Lung (tissue), 12 donors: ENCODE data around the gene CREG1. TPM values are rescaled to one million over a fixed set of nuclear protein-coding genes. Genes with fewer than 3 reads are reported as not detected.

ENCODE experiments used
- ATAC-seq: fragments of 200-7000 bp; cut with Tn5 transposase; one replicate; pipeline ENCODE4 v1.9.1; 2020; ENCODE audit warnings: moderate number of reproducible peaks; ENCODE audit not compliant: insufficient read depth, low FRiP score
- DNase-seq, 3 donors: peaks; one replicate each; pipeline ENCODE4 v3.0.0-alpha.2; 2013 to 2017
- H3K27ac ChIP-seq, 2 donors: one replicate each; pipeline ENCODE4 v1.5.1; 2013; ENCODE audit warnings: mild to moderate bottlenecking in 2 of 2, moderate library complexity in 2 of 2, control low read depth in 1 of 2, inconsistent platforms in 1 of 2, low read depth in 1 of 2, low read length in 1 of 2
- H3K27me3 ChIP-seq, 3 donors: one replicate each; pipeline ENCODE4 v1.5.1; 2013; ENCODE audit warnings: low read length in 2 of 3; ENCODE audit not compliant: control insufficient read depth in 3 of 3, insufficient read depth in 3 of 3
- H3K36me3 ChIP-seq, 4 donors: one replicate each; pipeline ENCODE4 v1.5.1; 2013; ENCODE audit warnings: low read length in 4 of 4, mild to moderate bottlenecking in 1 of 4, moderate library complexity in 1 of 4; ENCODE audit not compliant: control insufficient read depth in 4 of 4, insufficient read depth in 4 of 4
- H3K4me1 ChIP-seq, 5 donors: one replicate each; pipeline ENCODE4 v1.5.1; 2013; ENCODE audit warnings: low read length in 5 of 5, mild to moderate bottlenecking in 2 of 5, moderate library complexity in 1 of 5; ENCODE audit not compliant: control insufficient read depth in 5 of 5, insufficient read depth in 5 of 5
- H3K4me3 ChIP-seq: one replicate; pipeline ENCODE4 v1.5.1; 2013; ENCODE audit warnings: mild to moderate bottlenecking, control low read depth, moderate library complexity
- H3K9ac ChIP-seq, 2 donors: one replicate each; pipeline ENCODE4 v1.5.1; 2013; ENCODE audit warnings: low read length in 2 of 2, control low read depth in 1 of 2; ENCODE audit not compliant: insufficient read depth in 1 of 2
- H3K9me3 ChIP-seq, 4 donors: one replicate each; pipeline ENCODE4 v1.5.1; 2013; ENCODE audit warnings: low read length in 3 of 4, mild to moderate bottlenecking in 1 of 4, moderate library complexity in 1 of 4; ENCODE audit not compliant: control insufficient read depth in 4 of 4, insufficient read depth in 3 of 4
- CTCF ChIP-seq: IDR thresholded peaks from 2 replicates; pipeline ENCODE4 v1.5.1; 2012; ENCODE audit warnings: mild to moderate bottlenecking; ENCODE audit errors: control extremely low read depth, extremely low read depth
- WGBS, 2 donors: extraction: QIAGEN DNeasy Blood & Tissue Kit; methylation state at CpG; one replicate each; pipeline ENCODE4 v1.1.7; 2013; 5-methylcytosine and 5-hydroxymethylcytosine counted together
- polyA plus RNA-seq, 2 donors: library from polyadenylated mRNA; stranded (reverse); fragments of 200-250 nt; gene quantifications; one replicate each; pipeline ENCODE4 v1.2.1, GENCODE V29; 2013
- total RNA-seq, 2 donors: library from RNA; depleted of rRNA in 1 of 2; stranded (reverse); fragments of >200 nt in 1 of 2; gene quantifications; one replicate each; pipeline ENCODE4 v1.2.1, GENCODE V29; 2014 to 2021
- donor health status: control.
- donor health status: control.
- donor health status: Bipolar disorder and iron deficiency.
- donor health status: healthy.
- donor health status: DM: yes; HTN: yes; CAD: no.

CREG1 gene
- total and polyA plus RNA-seq, 4 donors = 93.8 to 159 (median 116) TPM

DNA sequence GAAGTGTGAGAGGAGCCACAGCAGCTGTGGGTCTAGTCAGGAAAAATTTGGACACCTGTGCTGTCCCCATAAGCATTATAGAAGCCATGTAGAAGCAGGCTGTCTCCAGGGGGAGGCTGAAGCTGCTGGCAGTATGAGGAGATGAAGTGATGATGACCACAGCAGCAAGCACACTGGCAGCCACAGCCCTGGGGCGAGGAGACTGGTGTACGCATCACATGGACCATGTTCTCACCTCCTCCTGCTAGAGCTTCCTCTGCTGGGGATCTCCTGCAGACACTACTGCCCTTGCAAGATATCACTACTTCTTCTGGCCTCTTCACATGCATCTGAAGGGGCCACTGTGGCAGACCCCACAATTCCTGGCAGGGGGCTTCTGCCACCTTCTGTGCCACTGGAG, 33.8 kb upstream of the CREG1 start:
- no peak for DNase-seq
- no peak overlapping the region for H3K4me3 ChIP-seq
- no peak for ATAC-seq
- no peak overlapping the region for H3K27ac ChIP-seq
- H3K27me3 ChIP-seq = peaks cover 0 to 3% (median 0%) of the 10 kb centered on the region in 3 donors
- WGBS, 2 donors = 91 to 94% methylated on average over 2 of the region's 2 CpGs
- no peaks in the 10 kb centered on the region for H3K36me3 ChIP-seq
- TF ChIP-seq CTCF = no peak
- no peaks in the 10 kb centered on the region for H3K4me1 ChIP-seq
- no peak overlapping the region for H3K9ac ChIP-seq
- H3K9me3 ChIP-seq = no peaks in the 10 kb centered on the region

DNA sequence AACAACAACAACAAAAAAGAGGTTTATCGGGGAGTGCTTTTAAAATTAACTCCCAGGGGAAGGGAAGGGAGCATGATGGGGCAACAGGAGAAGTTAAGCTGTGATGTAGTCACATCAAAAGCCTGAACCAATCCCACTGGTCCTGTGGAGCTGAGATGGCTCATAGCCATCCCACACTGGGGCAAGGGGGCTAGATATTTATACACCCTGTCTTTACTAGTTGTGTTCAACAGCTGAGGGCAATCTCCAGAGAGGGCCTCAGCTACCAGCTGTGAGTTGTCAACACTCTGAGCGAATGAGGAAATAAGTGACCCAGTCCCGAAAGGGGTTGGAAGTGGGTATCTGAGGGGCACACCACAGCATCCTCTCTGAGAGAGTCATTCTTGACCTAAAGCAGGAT, 31.0 kb upstream of the CREG1 start:
- Histone ChIP-seq H3K27me3 (peaks cover 0 to 3% (median 0%) of the 10 kb centered on the region in 3 donors), H3K9ac (no peak overlapping the region), H3K9me3 (no peaks in the 10 kb centered on the region), H3K4me1 (no peaks in the 10 kb centered on the region), H3K4me3 (no peak overlapping the region), H3K36me3 (no peaks in the 10 kb centered on the region), H3K27ac (no peak overlapping the region)
- DNase-seq = peak; percentile 19 to 42 (median 20)
- ATAC-seq = no peak
- 60 to 78% methylated on average over 3 of the region's 3 CpGs for WGBS, 2 donors
- TF ChIP-seq CTCF = no peak

GRCh38 chr1:167582722-167583121, 29.2 kb upstream of the CREG1 start:
- H3K27me3 ChIP-seq = peaks cover 0 to 3% (median 0%) of the 10 kb centered on the region in 3 donors
- no peak for TF ChIP-seq CTCF
- WGBS, 2 donors = 97 to 98% methylated on average over 4 of the region's 4 CpGs

GRCh38 chr1:167582064-167582463, 28.5 kb upstream of the CREG1 start:
- Histone ChIP-seq H3K4me3 (no peak overlapping the region), H3K27me3 (peaks cover 0 to 3% (median 0%) of the 10 kb centered on the region in 3 donors), H3K27ac (no peak overlapping the region), H3K36me3 (no peaks in the 10 kb centered on the region), H3K9me3 (no peaks in the 10 kb centered on the region), H3K4me1 (no peaks in the 10 kb centered on the region), H3K9ac (no peak overlapping the region)
- ATAC-seq (no peak), DNase-seq (no peak)
- no peak for TF ChIP-seq CTCF
- 77 to 83% methylated on average over 1 of the region's 1 CpG for WGBS, 2 donors

More at GRCh38 chr1:167582722-167583121, 29.2 kb upstream of the CREG1 start:
- Histone ChIP-seq H3K9ac (no peak overlapping the region), H3K36me3 (no peaks in the 10 kb centered on the region), H3K27ac (no peak overlapping the region), H3K4me3 (no peak overlapping the region), H3K4me1 (no peaks in the 10 kb centered on the region), H3K9me3 (no peaks in the 10 kb centered on the region)
- DNase-seq (no peak), ATAC-seq (no peak)
